HS-5 (cell line): ENCODE measurements around the gene RALGAPA2.

Experiments
- DNase-seq: peaks from one replicate; pipeline ENCODE4 v3.0.0-alpha.2; 2012; ENCODE audit warnings: low read depth

The RALGAPA2 gene

DNA sequence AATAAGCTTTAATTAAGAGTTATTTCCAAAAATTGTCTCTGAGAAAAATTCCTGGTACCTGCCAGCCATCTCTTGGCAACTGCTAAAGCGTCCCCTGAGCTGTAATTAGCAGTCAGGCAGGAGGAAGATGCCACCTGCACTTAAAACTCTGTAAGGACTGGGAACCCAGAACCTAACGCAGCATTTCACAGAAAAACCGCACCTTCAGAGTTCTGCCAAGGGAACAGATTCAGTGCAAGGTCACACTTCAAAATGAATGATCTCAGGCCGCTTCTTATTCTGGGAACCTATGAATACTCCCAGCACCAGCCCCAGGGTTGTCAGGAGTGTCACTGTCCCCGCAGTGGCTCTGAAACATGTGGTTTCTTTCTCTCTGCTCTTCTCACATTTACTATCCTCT is 307.8 kb downstream of the RALGAPA2 start:
- no peak for DNase-seq

DNA sequence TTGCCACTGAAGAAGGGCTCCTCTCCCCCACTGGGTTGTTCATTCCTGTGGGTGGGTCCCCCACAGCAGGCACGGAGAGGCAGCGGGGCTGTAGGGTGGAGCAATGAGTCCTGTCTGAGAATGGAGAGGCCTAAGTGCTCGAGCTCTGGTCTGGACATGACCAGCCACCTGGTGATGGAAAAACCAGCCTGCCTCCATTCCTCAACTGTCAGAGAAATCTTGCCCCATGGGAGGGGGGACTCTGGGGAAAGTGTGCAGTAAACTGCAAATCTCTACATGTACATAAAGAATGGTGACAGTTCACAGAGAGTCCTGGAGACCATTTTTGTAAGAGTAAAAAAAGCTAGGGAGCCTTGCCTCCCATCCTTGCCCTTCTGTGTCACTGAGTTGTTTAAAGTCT is 310.5 kb downstream of the RALGAPA2 start:
- DNase-seq, result no peak

DNA sequence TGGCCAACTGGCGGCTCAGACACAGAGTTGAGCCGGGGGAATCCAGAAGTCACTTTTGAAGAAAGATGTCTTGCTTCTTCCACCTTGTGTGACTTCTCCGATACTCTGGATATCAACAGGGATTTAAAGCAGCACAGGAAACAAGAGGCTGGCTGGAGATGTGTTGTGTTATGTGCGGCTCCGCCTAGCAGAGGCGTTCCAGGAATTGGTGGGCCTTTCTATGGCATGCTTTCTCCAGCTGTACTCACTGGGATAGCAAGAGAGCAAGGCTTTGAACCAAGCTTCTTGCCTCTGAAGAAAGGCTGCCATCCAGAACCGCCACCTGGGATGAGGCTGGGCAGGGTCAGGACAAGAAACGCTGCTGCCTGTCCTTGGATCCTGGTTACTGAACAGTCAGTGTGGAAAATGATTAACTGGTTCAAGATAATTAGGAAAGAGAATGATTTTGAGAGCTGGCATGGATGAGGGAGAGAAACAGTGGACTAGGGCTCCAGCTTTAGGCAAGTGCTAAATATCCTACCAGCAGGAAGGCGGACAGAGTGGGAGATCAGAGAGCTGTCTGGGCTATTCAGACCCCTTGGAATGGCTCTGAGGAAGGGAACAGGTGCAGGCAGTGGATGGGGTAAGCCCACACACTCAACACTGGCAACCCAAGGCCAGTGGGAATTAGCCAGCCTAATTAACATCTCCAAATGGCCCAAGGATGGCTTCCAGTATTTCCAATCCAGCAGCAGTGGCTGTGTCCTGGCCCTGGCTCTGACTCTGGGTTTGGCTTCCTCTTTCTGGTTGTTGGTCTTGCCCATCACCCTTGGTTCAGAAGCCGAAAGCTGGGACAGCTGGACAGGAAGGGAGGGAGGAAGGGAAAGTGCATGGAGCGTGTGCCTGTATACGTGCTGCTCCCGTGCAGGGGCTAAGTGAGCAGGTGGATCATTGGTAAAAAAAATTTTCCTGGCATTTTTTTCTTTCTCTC is 312.6 kb downstream of the RALGAPA2 start:
- no peak for DNase-seq

DNA sequence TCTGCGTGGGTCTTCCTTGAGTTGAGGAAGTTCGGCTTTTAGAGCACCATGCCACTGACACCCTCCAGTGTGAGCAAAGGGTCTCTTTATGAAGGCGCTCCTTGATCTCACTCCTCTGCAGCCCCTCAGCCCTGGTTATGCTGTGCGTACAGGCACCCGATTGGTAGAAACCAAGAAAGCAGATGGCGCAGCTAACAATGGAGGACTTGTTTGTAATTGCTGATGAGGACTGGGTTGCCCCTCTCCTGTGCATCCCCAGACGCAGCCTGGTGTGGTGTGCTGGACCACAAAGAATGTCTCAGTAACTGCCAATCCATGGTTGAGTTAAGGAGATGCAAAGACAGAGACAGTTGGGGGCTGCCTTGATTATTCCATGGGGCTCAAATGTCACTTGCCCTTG is 314.3 kb downstream of the RALGAPA2 start:
- no peak for DNase-seq

DNA sequence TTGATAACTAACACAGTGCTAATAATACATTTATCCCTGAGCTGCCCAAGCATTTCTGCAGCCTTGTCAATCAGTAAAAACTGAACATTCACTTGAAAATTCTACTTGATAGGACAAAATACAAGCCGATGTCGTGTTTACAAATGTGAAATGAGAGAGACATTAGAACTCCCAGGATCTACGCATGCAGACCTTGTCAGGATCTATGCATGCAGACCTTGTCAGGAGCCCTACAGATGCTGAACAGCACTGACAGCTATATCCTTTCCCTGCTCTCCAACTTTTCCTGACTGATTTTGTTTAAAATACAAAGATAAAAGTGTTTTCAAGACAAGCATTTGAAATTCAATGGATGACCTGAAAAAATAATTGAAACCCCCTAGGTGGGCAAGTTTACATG is 315.6 kb downstream of the RALGAPA2 start:
- DNase-seq, result no peak

DNA sequence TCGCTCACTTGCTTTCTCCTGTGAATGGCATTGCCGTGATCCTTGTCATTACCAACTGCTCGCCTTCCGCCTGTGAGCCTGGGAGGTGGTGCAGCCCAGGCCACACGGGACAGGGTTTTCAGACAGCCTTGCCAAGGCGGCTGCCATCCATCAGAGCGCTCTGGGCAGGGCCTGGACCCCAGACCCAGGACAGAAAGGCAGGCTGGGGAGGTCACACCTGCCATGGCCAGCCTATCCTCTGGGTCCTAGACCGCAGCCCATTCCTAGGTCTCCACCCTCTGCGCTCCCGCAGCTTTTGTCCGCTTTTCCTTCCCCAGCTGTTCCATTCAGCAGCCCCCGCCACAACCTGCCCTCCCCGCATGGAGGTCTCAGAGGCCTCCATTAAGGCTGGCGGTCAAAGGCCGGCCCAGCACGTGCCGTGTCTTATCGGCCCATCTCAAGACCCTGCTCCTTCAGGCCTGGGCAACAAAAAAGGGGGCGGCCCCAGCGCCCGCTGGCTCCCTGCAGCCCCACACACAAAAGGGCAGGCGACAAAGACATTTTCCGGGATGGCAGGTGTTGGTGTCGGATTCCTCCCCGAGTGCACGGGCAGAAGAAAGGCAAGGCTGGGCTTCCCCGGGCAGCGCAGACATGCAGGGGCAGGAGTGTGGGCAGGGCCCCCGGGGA is 316.4 kb downstream of the RALGAPA2 start:
- no peak for DNase-seq

DNA sequence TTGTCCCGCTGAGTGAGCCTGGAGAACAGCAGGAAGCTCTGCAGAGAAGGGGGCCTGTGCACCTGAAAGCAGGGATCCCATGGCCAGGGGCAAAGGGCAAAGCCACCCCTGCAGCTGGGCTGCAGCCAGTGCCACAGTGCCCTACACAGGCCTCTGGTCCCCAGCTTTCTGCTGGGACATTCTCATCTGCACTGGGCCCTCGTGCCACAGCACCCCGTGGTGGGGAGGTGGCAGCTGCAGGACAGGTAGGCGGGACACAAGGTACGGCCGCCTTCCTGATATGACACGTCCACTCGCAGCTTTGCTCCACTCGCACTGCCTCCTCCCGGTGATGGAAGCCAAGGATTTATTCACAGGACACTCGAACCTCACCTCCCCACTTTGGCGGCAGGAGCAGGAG is 317.4 kb downstream of the RALGAPA2 start:
- no peak for DNase-seq

DNA sequence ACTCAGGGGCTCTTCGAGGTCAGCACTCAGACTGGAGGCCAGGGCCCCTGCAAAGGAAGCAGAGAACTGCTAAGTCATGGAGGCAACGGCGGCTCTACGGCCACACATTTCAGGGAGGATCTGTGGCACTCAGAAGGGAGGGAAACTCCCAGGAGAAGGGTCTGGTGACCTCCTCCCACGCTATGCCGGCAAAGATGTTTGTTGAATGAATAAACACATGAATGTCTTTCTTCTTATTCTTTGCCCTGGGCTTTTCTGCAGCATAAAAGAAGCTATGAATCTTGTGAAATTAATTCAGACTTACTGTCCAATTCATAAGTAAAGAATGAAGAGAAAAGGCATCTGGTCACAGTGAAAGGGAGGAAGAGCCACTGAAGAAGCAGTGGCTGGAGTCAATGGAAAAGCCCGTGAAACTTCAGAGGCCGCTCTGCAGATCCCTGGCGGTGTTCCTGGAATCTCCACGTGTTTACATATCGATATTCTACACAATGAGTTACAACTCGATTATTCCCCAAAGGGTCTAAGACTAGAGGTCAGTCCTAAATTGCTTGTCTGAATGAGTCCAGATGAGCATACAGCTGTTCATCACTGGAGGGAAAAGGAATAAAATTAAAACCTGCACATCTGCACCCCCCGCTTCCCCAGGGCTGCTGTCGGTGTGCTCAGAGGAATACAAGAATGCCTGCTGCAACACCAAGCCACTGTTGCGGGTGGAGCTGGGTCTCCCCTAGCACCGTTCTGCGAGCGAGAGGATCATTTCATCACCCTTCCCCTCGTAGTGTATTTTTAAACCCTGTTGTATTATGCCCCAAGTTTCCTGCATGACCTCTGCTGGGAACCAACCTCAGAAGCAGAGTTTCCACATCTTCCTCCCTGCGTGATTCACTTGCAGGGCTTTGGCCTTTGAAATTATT is 319.0 kb downstream of the RALGAPA2 start:
- no peak for DNase-seq

DNA sequence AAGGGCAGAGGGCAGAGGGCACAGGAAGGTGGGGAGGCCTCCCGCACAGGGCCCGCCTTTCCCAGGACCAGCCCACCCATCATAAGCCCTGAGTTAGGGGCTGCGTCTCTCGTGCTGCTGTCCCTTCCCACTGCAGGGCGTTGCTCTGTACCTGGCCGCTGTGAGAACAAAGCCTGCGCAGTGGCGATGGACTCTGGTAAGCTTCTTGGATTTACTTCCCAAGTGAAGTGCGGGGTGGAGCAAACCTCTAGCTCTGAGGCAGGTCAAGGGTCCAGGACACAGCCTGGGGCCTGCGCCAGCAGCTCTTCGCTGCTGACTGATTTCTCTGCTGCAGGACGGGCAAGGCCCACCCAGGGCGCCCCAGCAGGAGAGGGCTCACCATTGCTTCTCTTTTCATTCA is 320.7 kb downstream of the RALGAPA2 start:
- DNase-seq, result no peak

DNA sequence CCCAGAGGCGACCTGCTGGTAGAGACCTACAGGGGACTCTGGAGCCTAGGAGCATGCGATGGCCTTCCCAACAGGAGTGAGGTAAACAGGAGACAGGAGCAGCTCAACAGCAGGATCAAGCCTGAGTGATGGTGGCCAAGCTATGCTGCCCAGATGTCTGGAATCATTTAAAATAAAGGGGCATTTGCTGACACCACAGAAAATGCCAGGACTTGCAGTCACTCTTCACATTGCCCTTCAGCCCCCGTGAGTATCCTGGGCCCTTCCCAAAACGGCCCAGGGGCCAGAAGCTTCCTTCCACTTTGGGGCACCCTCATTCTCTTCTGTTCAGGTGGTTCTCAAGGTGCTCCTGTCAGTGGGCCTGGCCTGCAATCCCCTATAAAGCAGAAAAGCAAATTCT is 321.3 kb downstream of the RALGAPA2 start:
- DNase-seq, result no peak

DNA sequence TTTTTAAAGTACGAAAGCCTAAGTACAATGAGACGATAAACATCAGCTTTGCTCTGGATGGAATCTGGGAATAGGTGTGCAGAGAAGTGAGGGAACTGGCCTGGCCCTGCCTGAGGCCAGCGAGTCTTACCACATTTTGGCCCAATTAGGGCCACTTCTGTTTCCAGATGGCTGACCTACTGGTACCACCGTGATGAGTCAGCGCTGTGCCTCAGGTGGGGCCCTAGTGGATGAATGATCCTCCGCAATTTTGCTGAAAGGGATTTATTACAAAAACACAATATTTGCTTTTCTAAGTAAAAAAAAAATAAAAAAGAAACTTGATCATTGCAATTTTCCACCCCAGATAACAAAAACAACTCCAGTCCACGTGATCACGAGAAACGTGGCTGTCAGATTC is 322.1 kb downstream of the RALGAPA2 start:
- no peak for DNase-seq

DNA sequence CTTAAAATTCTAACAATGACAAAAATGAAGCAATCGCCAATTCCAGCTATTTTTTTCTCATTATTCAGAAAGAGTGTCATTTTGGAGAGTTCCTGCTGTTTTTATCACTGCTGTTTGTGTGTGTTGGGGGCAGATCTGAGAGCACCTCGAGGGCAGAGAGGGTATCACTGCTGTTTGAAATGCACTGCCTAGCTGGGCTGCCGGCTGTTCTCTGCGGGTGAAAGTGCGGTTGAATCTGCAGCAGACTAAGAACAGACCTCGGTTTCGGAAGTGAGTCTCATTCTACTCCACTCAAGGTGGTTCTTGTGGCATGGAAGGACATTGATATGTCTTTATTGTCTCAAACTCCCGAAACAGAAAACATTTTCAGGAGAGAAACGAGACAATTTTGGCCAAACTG is 326.3 kb downstream of the RALGAPA2 start:
- DNase-seq, result no peak

DNA sequence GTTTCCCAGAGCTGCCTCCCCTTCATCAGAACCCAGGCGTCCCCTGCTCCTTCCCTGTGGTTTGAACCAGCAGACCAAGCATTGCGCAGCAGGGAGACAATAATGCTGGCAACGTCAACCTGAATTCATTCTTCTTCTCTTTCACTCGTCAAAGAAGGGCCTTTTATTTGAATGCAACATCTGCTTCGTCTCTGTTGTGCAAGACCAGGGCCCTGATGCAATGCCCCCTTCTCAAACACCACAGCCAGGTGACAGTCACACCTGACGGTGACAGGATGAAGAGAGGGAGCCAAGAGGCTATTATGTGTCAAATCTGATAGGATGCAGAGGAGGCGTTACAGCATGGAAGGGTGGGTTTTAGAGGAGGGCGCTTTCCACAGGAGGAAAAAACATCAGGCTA is 336.6 kb downstream of the RALGAPA2 start:
- DNase-seq, result no peak

DNA sequence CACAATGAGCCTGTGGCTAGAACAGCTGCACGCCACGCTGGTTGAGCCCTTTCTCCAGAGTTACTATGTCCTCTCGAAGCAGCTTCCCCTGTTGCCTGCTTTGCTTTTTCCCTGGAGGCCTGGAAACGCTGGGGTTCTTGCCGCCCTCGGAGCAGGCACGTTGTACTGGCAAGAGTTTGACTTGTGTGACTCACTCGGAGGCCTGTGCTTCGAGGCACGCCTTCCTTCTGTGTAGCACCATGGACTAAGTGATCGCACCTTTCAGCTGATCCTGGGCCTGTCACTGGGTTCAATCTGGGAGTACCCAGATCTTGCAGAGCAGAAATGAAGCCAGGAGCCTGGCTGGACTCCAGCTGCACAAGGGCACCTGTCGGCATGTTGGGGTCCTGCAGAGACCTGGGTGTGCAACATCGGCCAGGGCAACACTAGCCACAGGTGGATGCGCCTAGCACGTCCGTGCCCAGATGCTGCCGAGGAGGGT is 339.3 kb downstream of the RALGAPA2 start:
- no peak for DNase-seq

DNA sequence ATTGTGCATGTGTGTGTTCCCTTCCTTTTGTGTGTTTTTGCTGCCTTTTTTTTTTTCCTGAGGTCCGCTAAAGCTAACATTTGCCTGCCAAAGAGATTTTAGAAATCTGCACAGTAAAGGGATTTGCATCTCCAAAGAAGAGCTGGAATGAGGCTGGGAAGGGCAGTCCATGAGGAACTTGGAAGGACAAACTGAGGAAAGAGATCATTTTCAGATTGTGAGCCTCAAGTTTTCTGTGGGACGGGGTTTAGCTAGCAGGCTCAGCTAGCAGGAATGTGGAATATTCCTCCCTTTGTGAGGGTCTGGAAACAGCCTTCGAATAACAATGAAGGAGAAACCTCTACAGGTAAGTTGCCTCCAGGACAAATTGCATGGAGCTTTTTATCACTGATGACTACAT is 340.8 kb downstream of the RALGAPA2 start:
- no peak for DNase-seq

DNA sequence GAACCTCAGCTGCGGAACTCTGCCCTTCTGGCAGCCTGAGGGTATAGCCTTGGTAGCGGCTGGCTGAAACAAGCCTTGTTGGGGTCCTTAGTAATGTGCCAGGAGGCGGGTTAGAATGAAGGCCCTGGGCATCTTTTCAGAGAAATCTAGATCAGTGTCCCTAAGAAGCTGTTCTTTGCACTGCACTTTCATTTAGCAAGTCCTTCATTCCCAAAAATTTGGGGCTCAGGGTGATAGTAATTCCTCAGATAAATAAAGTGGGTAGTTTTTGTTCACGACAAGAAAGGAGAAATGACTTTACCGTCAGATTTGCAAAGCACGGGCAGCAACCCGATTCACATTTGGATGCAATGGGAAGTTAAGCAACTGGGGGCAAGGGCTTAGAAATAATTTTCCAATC is 341.4 kb downstream of the RALGAPA2 start:
- no peak for DNase-seq

DNA sequence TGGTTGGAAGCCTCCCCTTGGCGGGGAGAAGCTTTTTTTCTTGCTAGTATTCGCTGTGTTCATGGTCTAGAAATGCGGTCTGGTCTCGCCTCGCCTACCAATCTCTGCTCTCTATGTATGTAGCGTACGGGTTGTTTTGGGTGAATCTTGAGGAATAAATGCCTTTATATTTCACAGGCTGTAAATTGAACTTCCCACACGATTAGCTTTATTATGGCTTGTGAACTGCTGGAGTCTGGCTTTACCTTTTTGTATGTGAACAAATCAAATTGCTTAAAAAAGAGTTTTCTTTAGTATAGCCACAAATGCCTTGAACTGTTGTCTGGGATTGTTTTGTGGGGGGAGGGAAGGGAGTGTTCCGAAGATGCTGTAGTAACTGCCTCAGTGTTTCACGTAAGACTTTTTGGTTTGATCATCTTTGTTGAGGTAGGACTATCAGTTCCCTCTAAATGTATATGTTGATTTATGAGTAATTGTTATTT is 342.3 kb downstream of the RALGAPA2 start:
- DNase-seq, result no peak

DNA sequence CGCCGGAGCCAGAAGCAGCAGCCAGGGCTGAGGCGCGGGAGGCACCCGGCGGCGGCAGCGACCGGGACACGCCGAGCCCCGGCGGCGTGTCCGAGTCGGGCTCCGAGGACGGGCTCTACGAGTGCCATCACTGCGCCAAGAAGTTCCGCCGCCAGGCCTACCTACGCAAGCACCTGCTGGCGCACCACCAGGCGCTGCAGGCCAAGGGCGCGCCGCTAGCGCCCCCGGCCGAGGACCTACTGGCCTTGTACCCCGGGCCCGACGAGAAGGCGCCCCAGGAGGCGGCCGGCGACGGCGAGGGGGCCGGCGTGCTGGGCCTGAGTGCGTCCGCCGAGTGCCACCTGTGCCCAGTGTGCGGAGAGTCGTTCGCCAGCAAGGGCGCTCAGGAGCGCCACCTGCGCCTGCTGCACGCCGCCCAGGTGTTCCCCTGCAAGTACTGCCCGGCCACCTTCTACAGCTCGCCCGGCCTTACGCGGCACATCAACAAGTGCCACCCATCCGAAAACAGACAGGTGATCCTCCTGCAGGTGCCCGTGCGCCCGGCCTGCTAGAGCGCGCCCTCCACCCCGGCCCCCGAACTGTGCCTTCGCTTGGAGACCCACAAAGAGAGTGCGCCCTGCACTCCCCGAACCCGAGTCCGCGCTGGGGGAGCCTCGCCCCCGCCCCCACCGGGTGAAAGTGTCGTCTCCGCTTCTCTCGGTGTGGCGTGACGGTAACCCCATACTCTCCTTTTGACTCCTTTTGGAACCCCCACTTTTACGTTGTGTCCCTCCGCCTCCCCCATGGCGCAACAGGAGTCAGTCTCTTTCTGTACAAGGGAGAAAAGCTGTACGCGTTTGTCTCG is 343.0 kb downstream of the RALGAPA2 start:
- DNase-seq, result no peak

DNA sequence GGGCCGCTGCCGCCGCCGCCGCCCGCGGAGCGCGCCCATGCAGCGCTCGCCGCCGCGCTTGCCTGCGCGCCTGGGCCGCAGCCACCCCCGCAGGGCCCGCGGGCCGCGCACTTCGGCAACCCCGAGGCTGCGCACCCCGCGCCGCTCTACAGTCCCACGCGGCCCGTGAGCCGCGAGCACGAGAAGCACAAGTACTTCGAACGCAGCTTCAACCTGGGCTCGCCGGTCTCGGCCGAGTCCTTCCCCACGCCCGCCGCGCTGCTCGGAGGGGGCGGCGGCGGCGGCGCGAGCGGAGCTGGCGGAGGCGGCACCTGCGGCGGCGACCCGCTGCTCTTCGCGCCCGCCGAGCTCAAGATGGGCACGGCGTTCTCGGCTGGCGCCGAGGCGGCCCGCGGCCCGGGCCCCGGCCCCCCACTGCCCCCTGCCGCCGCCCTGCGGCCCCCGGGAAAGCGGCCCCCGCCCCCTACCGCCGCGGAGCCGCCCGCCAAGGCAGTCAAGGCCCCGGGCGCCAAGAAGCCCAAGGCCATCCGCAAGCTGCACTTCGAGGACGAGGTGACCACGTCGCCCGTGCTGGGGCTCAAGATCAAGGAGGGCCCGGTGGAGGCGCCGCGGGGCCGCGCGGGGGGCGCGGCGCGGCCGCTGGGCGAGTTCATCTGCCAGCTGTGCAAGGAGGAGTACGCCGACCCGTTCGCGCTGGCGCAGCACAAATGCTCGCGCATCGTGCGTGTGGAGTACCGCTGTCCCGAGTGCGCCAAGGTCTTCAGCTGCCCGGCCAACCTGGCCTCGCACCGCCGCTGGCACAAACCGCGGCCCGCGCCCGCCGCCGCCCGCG is 343.8 kb downstream of the RALGAPA2 start:
- DNase-seq, result no peak
